ENCODE data around the gene RPS19. TPM values are rescaled to one million over a fixed set of nuclear protein-coding genes. Genes with fewer than 3 reads are reported as not detected.
"Not testable (repeated sequence)": the region's sequence is repeated elsewhere in the genome, so short reads cannot be mapped to it uniquely, and the experiment has no call there.

Gene RPS19
- total RNA-seq, 2 donors from 2014 or later, result 2,321 to 2,418 TPM

- DNase-seq, result peak; percentile 74
- H3K4me1 Mint-ChIP-seq, result peaks cover 13% of the 10 kb centered on the region
- H3K4me3 Mint-ChIP-seq, result no peak overlapping the region
- Histone ChIP-seq H3K9ac (ENCODE audit: extremely low read depth, low read length, poor library complexity, severe bottlenecking) (no peak overlapping the region), H3K27me3 (ENCODE audit: control insufficient read depth, insufficient read depth, low read length, poor library complexity, severe bottlenecking) (no peaks in the 10 kb centered on the region), H3K4me1 (ENCODE audit: control insufficient read depth, insufficient read depth, low read length) (peaks cover 4% of the 10 kb centered on the region), H3K9me3 (ENCODE audit: control insufficient read depth, low read length) (no peaks in the 10 kb centered on the region), H3K27ac (ENCODE audit: low read depth, low read length) (no peak overlapping the region), H3K4me3 (ENCODE audit: low read length) (no peak overlapping the region), H3K36me3 (ENCODE audit: control insufficient read depth, insufficient read depth, low read length) (peaks cover 49% of the 10 kb centered on the region)
- no peaks in the 10 kb centered on the region for H3K9me3 Mint-ChIP-seq
- no peak for TF ChIP-seq CTCF (conservative IDR thresholded peaks at IDR 0.05)
- H3K27ac Mint-ChIP-seq, result peak overlapping the region; percentile 49
- peaks cover 40% of the 10 kb centered on the region for H3K36me3 Mint-ChIP-seq (ENCODE audit: low read depth)
- WGBS, 2 experiments (ENCODE audit: insufficient coverage in 1 of 2, insufficient read length in 1 of 2), result 93 to 94% methylated on average over 13 to 16 of the region's 16 CpGs
- peaks cover 8% of the 10 kb centered on the region for H3K27me3 Mint-ChIP-seq (ENCODE audit: insufficient read depth)
Measured at GRCh38 chr19:41871573-41872383, 11.7 kb downstream of the RPS19 start.

GRCh38 chr19:41872384-41872774 lies 12.3 kb downstream of the RPS19 start:
- Histone ChIP-seq H3K27me3 (ENCODE audit: control insufficient read depth, insufficient read depth, low read length, poor library complexity, severe bottlenecking) (no peaks in the 10 kb centered on the region), H3K9me3 (ENCODE audit: control insufficient read depth, low read length) (no peaks in the 10 kb centered on the region), H3K27ac (ENCODE audit: low read depth, low read length) (no peak overlapping the region), H3K9ac (ENCODE audit: extremely low read depth, low read length, poor library complexity, severe bottlenecking) (no peak overlapping the region), H3K4me1 (ENCODE audit: control insufficient read depth, insufficient read depth, low read length) (peaks cover 4% of the 10 kb centered on the region), H3K4me3 (ENCODE audit: low read length) (no peak overlapping the region), H3K36me3 (ENCODE audit: control insufficient read depth, insufficient read depth, low read length) (peaks cover 44% of the 10 kb centered on the region)
- H3K27ac Mint-ChIP-seq, result no peak overlapping the region
- no peak for TF ChIP-seq CTCF (conservative IDR thresholded peaks at IDR 0.05)
- WGBS, 2 experiments (ENCODE audit: insufficient coverage in 1 of 2, insufficient read length in 1 of 2), result 93 to 95% methylated on average over 12 of the region's 12 CpGs
- peaks cover 40% of the 10 kb centered on the region for H3K36me3 Mint-ChIP-seq (ENCODE audit: low read depth)
- H3K4me3 Mint-ChIP-seq, result no peak overlapping the region
- H3K4me1 Mint-ChIP-seq, result peaks cover 13% of the 10 kb centered on the region
- peak; percentile 66 for DNase-seq
- peaks cover 11% of the 10 kb centered on the region for H3K27me3 Mint-ChIP-seq (ENCODE audit: insufficient read depth)
- H3K9me3 Mint-ChIP-seq, result no peaks in the 10 kb centered on the region

- 50 to 68% methylated on average over 11 to 18 of the region's 18 CpGs for WGBS, 2 experiments (ENCODE audit: insufficient coverage in 1 of 2, insufficient read length in 1 of 2)
- TF ChIP-seq CTCF (conservative IDR thresholded peaks at IDR 0.05), result peak; percentile 88
- H3K4me1 ChIP-seq (ENCODE audit: control insufficient read depth, insufficient read depth, low read length), result peaks cover 4% of the 10 kb centered on the region
- Mint-ChIP-seq H3K27me3 (ENCODE audit: insufficient read depth) (peaks cover 18% of the 10 kb centered on the region), H3K27ac (peak overlapping the region; percentile 70), H3K4me1 (peaks cover 9% of the 10 kb centered on the region), H3K4me3 (no peak overlapping the region), H3K9me3 (no peaks in the 10 kb centered on the region), H3K36me3 (ENCODE audit: low read depth) (peaks cover 35% of the 10 kb centered on the region)
- DNase-seq, result peak; percentile 97
- no peaks in the 10 kb centered on the region for H3K27me3 ChIP-seq (ENCODE audit: control insufficient read depth, insufficient read depth, low read length, poor library complexity, severe bottlenecking)
- H3K27ac ChIP-seq (ENCODE audit: low read depth, low read length), result no peak overlapping the region
- peaks cover 38% of the 10 kb centered on the region for H3K36me3 ChIP-seq (ENCODE audit: control insufficient read depth, insufficient read depth, low read length)
- H3K4me3 ChIP-seq (ENCODE audit: low read length), result no peak overlapping the region
- H3K9ac ChIP-seq (ENCODE audit: extremely low read depth, low read length, poor library complexity, severe bottlenecking), result no peak overlapping the region
- H3K9me3 ChIP-seq (ENCODE audit: control insufficient read depth, low read length), result no peaks in the 10 kb centered on the region
Measured at GRCh38 chr19:41872775-41873647, 13.0 kb downstream of the RPS19 start.

- H3K27me3 ChIP-seq (ENCODE audit: control insufficient read depth, insufficient read depth, low read length, poor library complexity, severe bottlenecking); H3K36me3 Mint-ChIP-seq (ENCODE audit: low read depth); H3K4me3 ChIP-seq (ENCODE audit: low read length); H3K9me3 ChIP-seq (ENCODE audit: control insufficient read depth, low read length); H3K36me3 ChIP-seq (ENCODE audit: control insufficient read depth, insufficient read depth, low read length); H3K27ac Mint-ChIP-seq; H3K27ac ChIP-seq (ENCODE audit: low read depth, low read length); DNase-seq; H3K4me1 Mint-ChIP-seq; H3K9me3 Mint-ChIP-seq; H3K4me3 Mint-ChIP-seq; H3K9ac ChIP-seq (ENCODE audit: extremely low read depth, low read length, poor library complexity, severe bottlenecking); H3K4me1 ChIP-seq (ENCODE audit: control insufficient read depth, insufficient read depth, low read length): not testable (repeated sequence)
- H3K27me3 Mint-ChIP-seq (ENCODE audit: insufficient read depth), result peaks cover 44% of the 10 kb centered on the region
- WGBS, 2 experiments (ENCODE audit: insufficient coverage in 1 of 2, insufficient read length in 1 of 2), result 85 to 88% methylated on average over 3 of the region's 3 CpGs
Measured at GRCh38 chr19:41875973-41876372, 15.9 kb downstream of the RPS19 start.

Data from endodermal cell (in vitro differentiated cells).